ENCODE data around the gene YJEFN3.

Gene YJEFN3

GRCh38 chr19:19527674-19528625 is 761 bp upstream of the YJEFN3 start:
- Mint-ChIP-seq H3K9me3 (no peaks in the 10 kb centered on the region), H3K4me1 (peaks cover 8% of the 10 kb centered on the region), H3K27me3 (no peaks in the 10 kb centered on the region), H3K27ac (no peak overlapping the region), H3K36me3 (peaks cover 2% of the 10 kb centered on the region), H3K4me3 (no peak overlapping the region)

DNA sequence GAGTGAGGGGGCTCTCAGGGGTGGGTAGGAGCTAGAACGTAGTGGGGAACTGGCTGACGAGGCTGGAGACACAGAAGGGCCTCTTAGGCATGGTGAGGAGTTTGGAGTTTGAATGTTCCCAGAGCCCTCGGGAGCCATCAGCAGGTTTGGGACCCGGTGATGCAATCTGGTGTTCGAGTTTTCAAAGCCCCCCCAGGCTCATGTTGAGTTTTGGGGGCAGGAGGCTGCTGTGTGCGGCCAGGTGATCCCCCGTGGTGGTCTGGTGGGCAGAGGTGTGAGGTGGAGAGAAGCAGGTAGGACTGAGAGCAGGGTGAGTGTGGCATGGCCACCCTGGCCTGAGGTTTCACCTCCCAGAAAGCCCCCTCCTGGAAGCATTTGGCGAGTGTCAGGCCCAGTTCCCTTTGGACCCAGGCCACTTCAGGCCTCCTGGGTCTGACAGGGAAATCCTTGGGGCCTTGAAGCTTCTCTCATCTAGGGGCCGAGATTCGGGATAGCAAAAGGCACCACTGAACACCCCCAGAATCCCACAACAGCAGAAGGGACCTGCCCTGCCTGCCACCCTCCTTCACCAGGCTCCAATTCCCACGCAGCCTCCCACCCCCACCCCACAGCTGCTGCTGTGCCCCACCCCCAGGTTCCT is 1.2 kb downstream of the YJEFN3 start:
- Mint-ChIP-seq H3K27ac (no peak overlapping the region), H3K9me3 (no peaks in the 10 kb centered on the region), H3K4me3 (no peak overlapping the region), H3K36me3 (peaks cover 2% of the 10 kb centered on the region), H3K27me3 (no peaks in the 10 kb centered on the region), H3K4me1 (peaks cover 16% of the 10 kb centered on the region)

- peaks cover 2% of the 10 kb centered on the region for H3K36me3 Mint-ChIP-seq
- H3K27me3 Mint-ChIP-seq = no peaks in the 10 kb centered on the region
- no peaks in the 10 kb centered on the region for H3K9me3 Mint-ChIP-seq
- no peak overlapping the region for H3K4me3 Mint-ChIP-seq
- H3K4me1 Mint-ChIP-seq = peaks cover 16% of the 10 kb centered on the region
- H3K27ac Mint-ChIP-seq = no peak overlapping the region
These were observed 1.7 kb downstream of the YJEFN3 start for GRCh38 chr19:19530423-19530804.

GRCh38 chr19:19530889-19531288 is 2.2 kb downstream of the YJEFN3 start:
- Mint-ChIP-seq H3K4me3 (no peak overlapping the region), H3K36me3 (peaks cover 2% of the 10 kb centered on the region), H3K27me3 (no peaks in the 10 kb centered on the region)

GRCh38 chr19:19531951-19532805 is 3.5 kb downstream of the YJEFN3 start:
- Mint-ChIP-seq H3K4me3 (no peak overlapping the region), H3K27me3 (no peaks in the 10 kb centered on the region), H3K36me3 (peaks cover 2% of the 10 kb centered on the region), H3K27ac (peak overlapping the region; percentile 72), H3K9me3 (no peaks in the 10 kb centered on the region), H3K4me1 (peaks cover 20% of the 10 kb centered on the region)

More at GRCh38 chr19:19530889-19531288, 2.2 kb downstream of the YJEFN3 start:
- Mint-ChIP-seq H3K27ac (no peak overlapping the region), H3K9me3 (no peaks in the 10 kb centered on the region), H3K4me1 (peaks cover 16% of the 10 kb centered on the region)

DNA sequence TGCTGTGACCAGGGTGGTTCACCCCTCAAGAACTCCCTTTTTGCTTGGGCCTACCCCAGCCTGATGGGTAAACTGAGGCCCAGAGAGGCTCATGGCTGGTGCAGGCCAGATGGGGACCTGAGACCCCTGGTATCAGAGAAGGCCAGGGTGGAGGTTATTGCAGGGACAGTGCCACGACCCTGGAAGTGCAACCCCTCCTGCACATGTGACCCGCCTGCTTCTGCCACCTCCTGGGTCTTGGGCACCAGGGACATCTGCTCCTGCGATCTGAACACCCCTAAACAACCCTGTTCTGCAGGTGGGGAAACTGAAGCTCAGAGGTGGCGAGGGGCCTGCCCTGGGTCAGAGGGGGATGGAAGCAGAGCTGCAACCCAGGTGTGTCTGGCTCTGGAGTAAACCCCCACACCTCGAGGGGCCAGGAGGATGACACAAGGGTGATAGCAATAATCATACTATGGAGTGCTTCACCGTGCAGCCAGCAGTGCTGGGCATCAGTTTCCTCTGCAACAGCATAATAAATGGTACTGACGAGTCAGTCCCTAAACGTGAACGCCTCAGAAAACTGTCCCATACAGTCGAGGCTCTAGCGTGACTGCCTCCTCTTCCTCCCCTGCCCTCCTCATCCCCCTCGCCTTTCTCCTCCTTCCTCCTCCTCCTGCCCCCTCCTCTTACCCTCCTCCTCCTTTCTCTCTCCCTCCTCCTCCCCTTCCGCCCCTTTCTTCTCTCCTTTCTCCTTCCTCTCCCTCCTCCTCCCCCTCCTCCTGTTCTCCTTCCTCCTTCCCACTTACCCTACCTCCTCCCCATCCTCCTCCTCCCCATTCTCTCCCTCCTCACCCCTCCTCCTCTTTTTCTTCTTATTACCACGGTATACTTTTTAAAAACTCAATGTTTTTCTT is 4.3 kb downstream of the YJEFN3 start:
- H3K27ac Mint-ChIP-seq = peak overlapping the region; percentile 70
- H3K36me3 Mint-ChIP-seq = peaks cover 2% of the 10 kb centered on the region
- no peaks in the 10 kb centered on the region for H3K9me3 Mint-ChIP-seq
- no peak overlapping the region for H3K4me3 Mint-ChIP-seq
- H3K4me1 Mint-ChIP-seq = peaks cover 25% of the 10 kb centered on the region
- H3K27me3 Mint-ChIP-seq = no peaks in the 10 kb centered on the region

DNA sequence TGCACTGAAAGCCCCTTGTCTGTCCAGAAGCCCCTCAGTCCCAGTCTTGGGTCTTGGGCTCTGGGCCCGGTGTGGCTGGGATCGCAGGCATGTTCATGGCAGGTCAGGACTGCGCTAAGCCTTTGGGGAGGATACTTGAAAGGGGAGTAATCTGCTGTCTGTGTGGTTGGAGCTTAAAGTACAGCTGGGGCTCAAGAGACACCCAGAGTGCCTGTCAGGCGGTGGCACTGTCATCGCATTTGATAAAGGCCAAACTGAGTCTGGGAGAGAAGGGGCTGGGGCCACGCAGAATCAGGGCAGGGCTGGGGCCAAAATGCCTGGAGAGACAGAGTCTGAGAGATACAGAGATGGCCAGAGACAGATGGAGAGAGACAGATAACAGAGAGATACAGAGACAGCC is 5.1 kb downstream of the YJEFN3 start:
- Mint-ChIP-seq H3K9me3 (no peaks in the 10 kb centered on the region), H3K27me3 (no peaks in the 10 kb centered on the region), H3K27ac (no peak overlapping the region), H3K36me3 (peaks cover 2% of the 10 kb centered on the region), H3K4me1 (peaks cover 30% of the 10 kb centered on the region), H3K4me3 (no peak overlapping the region)

GRCh38 chr19:19534556-19535265 is 6.0 kb downstream of the YJEFN3 start:
- H3K4me1 Mint-ChIP-seq = peaks cover 33% of the 10 kb centered on the region
- H3K27me3 Mint-ChIP-seq = no peaks in the 10 kb centered on the region
- H3K36me3 Mint-ChIP-seq = peaks cover 2% of the 10 kb centered on the region
- no peaks in the 10 kb centered on the region for H3K9me3 Mint-ChIP-seq
- H3K4me3 Mint-ChIP-seq = no peak overlapping the region
- H3K27ac Mint-ChIP-seq = no peak overlapping the region

DNA sequence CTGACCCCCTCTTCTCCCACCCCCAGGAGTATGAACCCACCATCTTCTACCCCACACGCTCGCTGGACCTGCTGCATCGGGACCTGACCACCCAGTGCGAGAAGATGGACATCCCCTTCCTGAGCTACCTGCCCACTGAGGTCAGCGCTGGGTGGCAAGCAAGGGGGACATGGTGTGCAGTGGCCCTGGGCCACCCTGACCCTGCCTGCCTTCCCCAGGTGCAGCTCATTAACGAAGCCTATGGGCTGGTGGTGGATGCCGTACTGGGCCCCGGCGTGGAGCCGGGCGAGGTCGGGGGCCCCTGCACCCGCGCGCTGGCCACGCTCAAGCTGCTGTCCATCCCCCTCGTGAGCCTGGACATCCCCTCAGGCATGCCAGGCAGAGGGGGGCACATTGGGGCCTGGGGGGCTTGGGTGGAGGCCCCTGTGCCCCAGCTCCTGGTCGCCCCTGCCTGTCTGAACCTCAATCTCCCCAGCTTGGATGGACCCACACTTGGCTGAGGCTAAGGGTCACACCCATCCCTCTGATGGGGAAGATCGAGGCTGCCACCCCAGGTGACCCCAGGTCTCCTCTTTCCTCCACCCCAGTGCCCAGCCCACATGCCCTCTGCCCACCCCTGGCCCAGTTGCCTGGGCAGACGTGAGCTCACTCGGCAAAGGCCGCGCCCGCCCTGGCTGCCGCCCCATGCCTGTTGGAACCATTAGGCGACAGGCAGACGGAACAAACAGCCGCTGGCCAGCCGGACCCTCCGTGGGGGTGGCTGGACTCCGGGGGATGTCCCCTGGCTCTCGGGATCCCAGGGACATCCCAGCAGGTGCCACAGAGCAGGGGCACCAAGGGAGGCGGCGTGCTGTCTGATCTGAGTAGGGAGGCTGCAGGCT is 6.8 kb downstream of the YJEFN3 start:
- peaks cover 34% of the 10 kb centered on the region for H3K4me1 Mint-ChIP-seq
- no peak overlapping the region for H3K4me3 Mint-ChIP-seq

DNA sequence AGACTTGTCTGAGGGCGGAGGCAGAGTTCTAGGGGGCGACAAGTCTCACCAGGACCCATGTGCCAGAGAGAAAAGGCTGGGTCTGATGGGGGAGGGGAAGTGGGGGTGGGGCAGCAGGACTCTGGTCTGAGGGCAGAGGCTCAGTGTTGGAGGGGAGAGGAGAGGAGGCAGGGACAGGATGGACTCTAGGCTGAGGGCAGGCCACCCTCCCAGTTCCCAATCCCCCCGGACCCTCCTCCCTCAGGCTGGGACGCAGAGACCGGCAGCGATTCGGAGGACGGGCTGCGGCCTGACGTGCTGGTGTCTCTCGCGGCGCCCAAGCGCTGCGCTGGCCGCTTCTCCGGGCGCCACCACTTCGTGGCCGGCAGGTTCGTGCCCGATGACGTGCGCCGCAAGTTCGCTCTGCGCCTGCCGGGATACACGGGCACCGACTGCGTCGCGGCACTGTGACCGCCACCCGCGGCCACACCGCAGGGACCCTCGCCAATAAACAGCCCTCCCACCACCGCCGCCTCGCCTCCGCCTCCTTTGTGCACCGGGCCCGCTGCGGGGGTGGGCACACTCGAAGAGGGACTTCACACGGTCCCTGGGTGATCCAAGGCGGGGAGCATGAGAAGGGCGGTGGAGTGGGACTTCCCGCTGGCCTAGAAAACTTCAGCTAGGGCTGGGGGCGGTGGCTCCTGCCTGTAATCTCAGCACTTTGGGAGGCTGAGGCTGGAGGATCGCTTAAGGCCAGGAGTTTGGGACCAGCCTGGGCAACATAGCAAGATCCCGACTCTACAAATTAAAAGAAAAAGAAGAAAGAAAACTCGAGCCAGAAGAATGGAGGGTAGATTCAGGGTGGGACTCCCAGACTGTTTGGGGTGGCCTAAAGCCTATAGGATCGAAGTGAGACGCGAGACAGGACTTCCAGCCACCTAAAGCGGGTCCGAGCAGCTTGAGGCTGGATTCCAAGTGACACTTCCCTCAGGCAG is 8.7 kb downstream of the YJEFN3 start:
- no peaks in the 10 kb centered on the region for H3K9me3 Mint-ChIP-seq

More for the DNA sequence above, 6.8 kb downstream of the YJEFN3 start:
- H3K27me3 Mint-ChIP-seq = no peaks in the 10 kb centered on the region
- peaks cover 2% of the 10 kb centered on the region for H3K36me3 Mint-ChIP-seq
- H3K27ac Mint-ChIP-seq = no peak overlapping the region
- no peaks in the 10 kb centered on the region for H3K9me3 Mint-ChIP-seq

DNA sequence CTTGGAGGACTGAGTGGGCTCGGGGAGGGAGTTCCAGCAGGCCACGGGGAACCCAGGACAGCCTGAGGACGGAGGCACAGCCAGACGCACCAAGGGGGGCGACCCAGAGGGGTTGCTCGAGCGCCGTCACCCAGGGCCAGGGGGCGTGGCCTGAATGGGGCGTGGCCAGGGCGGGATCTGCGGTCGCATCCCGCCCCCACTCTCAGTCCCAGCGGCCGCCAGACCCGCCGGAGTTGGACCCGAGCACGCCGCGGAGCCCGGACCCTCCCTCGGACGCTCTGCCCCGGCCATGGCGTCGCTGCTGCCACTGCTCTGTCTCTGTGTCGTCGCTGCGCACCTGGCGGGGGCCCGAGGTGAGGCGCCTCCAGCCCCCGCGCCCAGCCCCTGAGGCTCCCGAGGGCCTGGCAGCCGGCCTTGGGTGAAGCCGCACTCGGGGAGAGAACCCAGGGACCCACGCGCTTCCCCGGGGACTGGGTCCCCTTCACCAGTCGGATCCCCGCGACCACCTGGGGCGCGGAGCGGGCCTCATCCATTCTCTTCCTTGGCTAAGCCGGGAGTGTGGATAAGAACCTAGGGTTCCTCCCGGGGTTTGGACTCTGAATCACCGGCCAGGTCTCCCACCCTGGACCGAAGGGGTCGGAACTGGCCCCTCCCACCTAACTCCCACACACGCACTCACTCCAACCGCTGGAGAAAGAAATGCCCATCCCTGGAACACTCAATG is 9.5 kb downstream of the YJEFN3 start, which contains the start of gene CILP2:
CILP2 (plus strand) TSS at position 205 of the 724 bp plus-strand sequence; CDS start at position 290, 85 bp downstream.
- no peaks in the 10 kb centered on the region for H3K36me3 Mint-ChIP-seq
- no peak within 1 kb of the TSS for H3K27ac Mint-ChIP-seq
- H3K4me1 Mint-ChIP-seq = peaks cover 34% of the 10 kb centered on the region
- H3K4me3 Mint-ChIP-seq = peak within 1 kb of the TSS; percentile 68
- no peaks in the 10 kb centered on the region for H3K9me3 Mint-ChIP-seq
- no peaks in the 10 kb centered on the region for H3K27me3 Mint-ChIP-seq

More for the DNA sequence above, 8.7 kb downstream of the YJEFN3 start:
- Mint-ChIP-seq H3K36me3 (no peaks in the 10 kb centered on the region), H3K27ac (peak overlapping the region; percentile 31), H3K27me3 (no peaks in the 10 kb centered on the region), H3K4me3 (peak overlapping the region; percentile 49), H3K4me1 (peaks cover 37% of the 10 kb centered on the region)

DNA sequence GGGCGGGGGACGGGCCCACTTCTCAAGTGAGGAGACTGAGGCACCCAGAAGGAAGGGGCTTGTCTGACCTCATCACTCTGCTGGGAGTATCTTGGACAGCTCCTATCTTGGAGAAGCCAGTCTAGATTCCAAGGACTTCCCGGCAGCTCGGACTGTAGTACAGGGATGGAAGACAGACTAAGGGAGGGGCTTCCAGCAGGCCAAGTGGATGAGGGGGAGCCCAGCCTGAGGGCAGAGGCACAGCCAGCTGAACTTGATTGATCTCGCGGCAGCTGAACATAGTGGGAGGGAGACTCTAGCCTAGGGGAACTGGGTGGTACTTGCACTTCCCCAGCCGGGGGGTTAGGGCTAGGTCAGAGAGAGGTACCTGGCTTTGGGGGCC is 10.1 kb downstream of the YJEFN3 start:
- H3K27ac Mint-ChIP-seq = no peak overlapping the region
- peak overlapping the region; percentile 68 for H3K4me3 Mint-ChIP-seq
- peaks cover 33% of the 10 kb centered on the region for H3K4me1 Mint-ChIP-seq

More for the DNA sequence above, 10.1 kb downstream of the YJEFN3 start:
- no peaks in the 10 kb centered on the region for H3K36me3 Mint-ChIP-seq
- H3K9me3 Mint-ChIP-seq = no peaks in the 10 kb centered on the region
- H3K27me3 Mint-ChIP-seq = no peaks in the 10 kb centered on the region

All from activated naive CD4-positive, alpha-beta T cell treated with anti-CD3 and anti-CD28 coated beads, Interleukin-2, amount 50 U/mL, for 24 hours (primary cell).